H9 (cell line): ENCODE results near the gene GHRHR. TPM values are rescaled to one million over a fixed set of nuclear protein-coding genes. Genes with fewer than 3 reads are reported as not detected.

ENCODE experiments used
- DNase-seq: peaks from one replicate; pipeline ENCODE4 v3.0.0-alpha.2; 2017
- H2AFZ ChIP-seq: one replicate; pipeline ENCODE4 v1.6.1; 2013; ENCODE audit warnings: mild to moderate bottlenecking, low read length, control low read depth, moderate library complexity
- H2AK5ac ChIP-seq: 2 replicates; pipeline ENCODE4 v1.6.1; 2013; ENCODE audit warnings: low read length, control low read depth, mixed read lengths; ENCODE audit not compliant: insufficient read length
- H2BK120ac ChIP-seq: one replicate; pipeline ENCODE4 v1.6.1; 2013; ENCODE audit warnings: low read depth, mild to moderate bottlenecking, low read length, control low read depth, inconsistent platforms; ENCODE audit not compliant: poor library complexity, severe bottlenecking
- H2BK12ac ChIP-seq: 2 replicates; pipeline ENCODE4 v1.6.1; 2013; ENCODE audit warnings: low read length, control low read depth, mixed read lengths, low read depth; ENCODE audit not compliant: insufficient read length
- H2BK15ac ChIP-seq: 2 replicates; pipeline ENCODE4 v1.6.1; 2013; ENCODE audit warnings: low read depth, low read length, control low read depth
- H2BK20ac ChIP-seq: one replicate; pipeline ENCODE4 v1.6.1; 2013; ENCODE audit warnings: low read depth, mild to moderate bottlenecking, low read length, control low read depth, inconsistent platforms; ENCODE audit not compliant: poor library complexity, severe bottlenecking
- H2BK5ac ChIP-seq: 2 replicates; pipeline ENCODE4 v1.6.1; 2013; ENCODE audit warnings: low read length, control low read depth, mixed read lengths; ENCODE audit not compliant: insufficient read length
- H3K14ac ChIP-seq: 2 replicates; pipeline ENCODE4 v1.6.1; 2013; ENCODE audit warnings: low read length, control low read depth; ENCODE audit not compliant: insufficient read depth
- H3K18ac ChIP-seq: 2 replicates; pipeline ENCODE4 v1.6.1; 2013; ENCODE audit warnings: low read depth, mild to moderate bottlenecking, mixed read lengths, low read length, control low read depth; ENCODE audit not compliant: insufficient read length
- H3K23ac ChIP-seq: 2 replicates; pipeline ENCODE4 v1.6.1; 2013; ENCODE audit warnings: low read length, control low read depth, mixed read lengths, low read depth; ENCODE audit not compliant: insufficient read length
- H3K23me2 ChIP-seq: 2 replicates; pipeline ENCODE4 v1.6.1; 2013; ENCODE audit warnings: low read depth, mild to moderate bottlenecking, mixed read lengths, low read length, control low read depth; ENCODE audit not compliant: insufficient read length, poor library complexity, severe bottlenecking
- H3K27ac ChIP-seq: 2 replicates; pipeline ENCODE4 v1.5.1; 2013; ENCODE audit warnings: low read length, control low read depth, mixed read lengths, low read depth; ENCODE audit not compliant: insufficient read length
- H3K27me3 ChIP-seq: 2 replicates; pipeline ENCODE4 v1.6.1; 2013; ENCODE audit warnings: low read length, control low read depth, inconsistent platforms; ENCODE audit not compliant: insufficient read depth
- H3K4ac ChIP-seq: 2 replicates; pipeline ENCODE4 v1.6.1; 2013; ENCODE audit warnings: low read depth, mild to moderate bottlenecking, control low read depth, inconsistent platforms, low read length, moderate library complexity
- H3K4me1 ChIP-seq: 2 replicates; pipeline ENCODE4 v1.6.1; 2013; ENCODE audit warnings: low read length, control low read depth, inconsistent platforms; ENCODE audit not compliant: insufficient read depth
- H3K4me2 ChIP-seq: 2 replicates; pipeline ENCODE4 v1.6.1; 2013; ENCODE audit warnings: low read length, control low read depth, mixed read lengths; ENCODE audit not compliant: insufficient read length, insufficient read depth
- H3K56ac ChIP-seq: 2 replicates; pipeline ENCODE4 v1.6.1; 2013; ENCODE audit warnings: low read depth, mild to moderate bottlenecking, mixed read lengths, low read length, control low read depth; ENCODE audit not compliant: insufficient read length
- H3K79me1 ChIP-seq: 2 replicates; pipeline ENCODE4 v1.6.1; 2013; ENCODE audit warnings: low read depth, mild to moderate bottlenecking, moderate library complexity, low read length, control low read depth, inconsistent platforms; ENCODE audit not compliant: insufficient read depth, poor library complexity, severe bottlenecking
- H3K79me2 ChIP-seq: 2 replicates; pipeline ENCODE4 v1.6.1; 2013; ENCODE audit warnings: low read length, control low read depth, inconsistent platforms; ENCODE audit not compliant: insufficient read depth
- H3K9ac ChIP-seq: 2 replicates; pipeline ENCODE4 v1.6.1; 2013; ENCODE audit warnings: low read length, control low read depth, mixed read lengths; ENCODE audit not compliant: insufficient read length; ENCODE audit errors: extremely low read depth
- H3K9me3 ChIP-seq: one replicate; pipeline ENCODE4 v1.6.1; 2013; ENCODE audit warnings: low read depth, low read length, inconsistent platforms; ENCODE audit not compliant: control insufficient read depth
- H3T11ph ChIP-seq: one replicate; pipeline ENCODE4 v1.6.1; 2013; ENCODE audit warnings: mild to moderate bottlenecking, low read length, control low read depth, inconsistent platforms
- H4K20me1 ChIP-seq: one replicate; pipeline ENCODE4 v1.6.1; 2013; ENCODE audit not compliant: control insufficient read depth, insufficient read length, insufficient read depth
- H4K5ac ChIP-seq: 2 replicates; pipeline ENCODE4 v1.6.1; 2013; ENCODE audit warnings: low read depth, mild to moderate bottlenecking, mixed read lengths, low read length, control low read depth; ENCODE audit not compliant: insufficient read length
- H4K8ac ChIP-seq: replicated peaks from 2 replicates; pipeline ENCODE4 v1.6.1; 2013; ENCODE audit warnings: low read length, control low read depth, mixed read lengths, low read depth; ENCODE audit not compliant: insufficient read length
- H4K91ac ChIP-seq: 2 replicates; pipeline ENCODE4 v1.6.1; 2013; ENCODE audit warnings: low read depth, mild to moderate bottlenecking, moderate library complexity, mixed read lengths, low read length, control low read depth; ENCODE audit not compliant: insufficient read length
- H3K27ac Mint-ChIP-seq, 3 experiments: 2 replicates in 2 of 3; 3 replicates in 1 of 3; pipeline ENCODE4 v1.8.0; 2020 to 2021; ENCODE audit warnings: mixed read lengths in 3 of 3, mild to moderate bottlenecking in 1 of 3, moderate library complexity in 1 of 3
- H3K27me3 Mint-ChIP-seq: 2 replicates; pipeline ENCODE4 v1.8.0; 2021; ENCODE audit warnings: low read depth, mild to moderate bottlenecking, moderate library complexity, mixed read lengths
- H3K36me3 Mint-ChIP-seq, 3 experiments: 2 replicates in 2 of 3; 3 replicates in 1 of 3; pipeline ENCODE4 v1.8.0; 2020 to 2021; ENCODE audit warnings: low read depth in 3 of 3, mixed read lengths in 3 of 3; ENCODE audit not compliant: insufficient read depth in 1 of 3
- H3K4me1 Mint-ChIP-seq, 2 experiments: 2 replicates each; pipeline ENCODE4 v1.8.0; 2020; ENCODE audit warnings: mixed read lengths in 2 of 2
- H3K4me3 Mint-ChIP-seq, 2 experiments: 2 replicates in 1 of 2; 3 replicates in 1 of 2; pipeline ENCODE4 v1.8.0; 2020 to 2021; ENCODE audit warnings: mild to moderate bottlenecking in 2 of 2, mixed read lengths in 2 of 2, moderate library complexity in 1 of 2
- H3K9me3 Mint-ChIP-seq, 2 experiments: 2 replicates in 1 of 2; 3 replicates in 1 of 2; pipeline ENCODE4 v1.8.0; 2020; ENCODE audit warnings: mild to moderate bottlenecking in 2 of 2, mixed read lengths in 2 of 2, moderate library complexity in 1 of 2
- WGBS: extraction: QIAGEN DNeasy Blood & Tissue Kit; methylation state at CpG from one replicate; pipeline ENCODE4 v1.1.7; 2013; ENCODE audit warnings: missing lambda C conversion rate, low lambda C conversion rate, mixed read lengths; ENCODE audit not compliant: insufficient read length; ENCODE audit errors: extremely low coverage; 5-methylcytosine and 5-hydroxymethylcytosine counted together
- total RNA-seq: library from RNA; stranded (reverse); gene quantifications from 2 replicates; pipeline ENCODE4 v1.2.1, GENCODE V29; 2021
- TF ChIP-seq, protein P1 (sequence below): fragments of 200-600 bp; sonication (generic); conservative IDR thresholded peaks from 3 replicates; pipeline ENCODE4 v1.8.0; 2021; ENCODE audit warnings: antibody characterized with exemption, mild to moderate bottlenecking

GHRHR gene
- total RNA-seq, 1 experiment from 2014 or later: 7.4 TPM

DNA sequence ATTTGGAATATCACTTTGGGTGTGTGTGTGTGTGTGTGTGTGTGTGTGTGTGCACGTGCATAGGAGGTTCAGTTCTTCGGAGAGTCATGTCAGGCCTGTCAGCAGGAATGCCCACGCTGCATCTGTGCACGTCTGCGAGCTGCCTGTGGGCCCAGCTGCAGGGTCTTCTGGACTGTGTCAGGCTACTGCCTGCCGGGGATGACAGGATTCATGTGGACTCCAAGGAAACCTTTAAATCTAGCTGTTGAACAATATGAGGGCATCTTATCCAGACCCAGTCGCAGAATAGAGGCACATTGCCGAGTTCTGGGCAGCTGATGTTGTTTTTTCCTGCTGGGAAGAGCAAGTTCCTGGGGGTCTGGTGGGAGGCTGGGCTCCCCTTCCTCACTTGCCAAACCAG is 33.1 kb upstream of the GHRHR start:
- Histone ChIP-seq H3K27me3 (no peaks in the 10 kb centered on the region), H3K23ac (no peak overlapping the region), H3K79me1 (no peaks in the 10 kb centered on the region), H4K5ac (no peak overlapping the region), H2AK5ac (no peak overlapping the region), H3K4me1 (no peaks in the 10 kb centered on the region), H2BK20ac (no peak overlapping the region), H3K79me2 (no peaks in the 10 kb centered on the region), H4K8ac (no peak overlapping the region), H2BK5ac (no peak overlapping the region), H3K9ac (no peak overlapping the region), H3K4ac (no peak overlapping the region), H3K56ac (no peak overlapping the region), H3K18ac (no peak overlapping the region), H4K20me1 (no peaks in the 10 kb centered on the region), H2BK15ac (no peak overlapping the region), H3K27ac (no peak overlapping the region), H3K9me3 (no peaks in the 10 kb centered on the region), H2AFZ (no peak overlapping the region), H2BK12ac (no peak overlapping the region), H3K23me2 (no peaks in the 10 kb centered on the region), H4K91ac (no peak overlapping the region), H2BK120ac (no peak overlapping the region), H3K14ac (no peak overlapping the region), H3T11ph (no peak overlapping the region), H3K4me2 (no peak overlapping the region)
- Mint-ChIP-seq H3K27me3 (peaks cover 84% of the 10 kb centered on the region), H3K27ac (no peak overlapping the region), H3K9me3 (no peaks in the 10 kb centered on the region; a peak in 1 of 5 replicates), H3K36me3 (no peaks in the 10 kb centered on the region), H3K4me3 (no peak overlapping the region), H3K4me1 (peaks cover 6 to 17% of the 10 kb centered on the region in 2 experiments)
- WGBS: no CpG with 5 or more reads among the region's 8 CpGs
- DNase-seq: no peak
- TF ChIP-seq, protein P1, sequence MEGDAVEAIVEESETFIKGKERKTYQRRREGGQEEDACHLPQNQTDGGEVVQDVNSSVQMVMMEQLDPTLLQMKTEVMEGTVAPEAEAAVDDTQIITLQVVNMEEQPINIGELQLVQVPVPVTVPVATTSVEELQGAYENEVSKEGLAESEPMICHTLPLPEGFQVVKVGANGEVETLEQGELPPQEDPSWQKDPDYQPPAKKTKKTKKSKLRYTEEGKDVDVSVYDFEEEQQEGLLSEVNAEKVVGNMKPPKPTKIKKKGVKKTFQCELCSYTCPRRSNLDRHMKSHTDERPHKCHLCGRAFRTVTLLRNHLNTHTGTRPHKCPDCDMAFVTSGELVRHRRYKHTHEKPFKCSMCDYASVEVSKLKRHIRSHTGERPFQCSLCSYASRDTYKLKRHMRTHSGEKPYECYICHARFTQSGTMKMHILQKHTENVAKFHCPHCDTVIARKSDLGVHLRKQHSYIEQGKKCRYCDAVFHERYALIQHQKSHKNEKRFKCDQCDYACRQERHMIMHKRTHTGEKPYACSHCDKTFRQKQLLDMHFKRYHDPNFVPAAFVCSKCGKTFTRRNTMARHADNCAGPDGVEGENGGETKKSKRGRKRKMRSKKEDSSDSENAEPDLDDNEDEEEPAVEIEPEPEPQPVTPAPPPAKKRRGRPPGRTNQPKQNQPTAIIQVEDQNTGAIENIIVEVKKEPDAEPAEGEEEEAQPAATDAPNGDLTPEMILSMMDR: no peak
